GM04503 (cell line): ENCODE results near the gene BBS9.
"Not testable (repeated sequence)": the region's sequence is repeated elsewhere in the genome, so short reads cannot be mapped to it uniquely, and the experiment has no call there.

Experiments
- DNase-seq: peaks from one replicate; pipeline ENCODE4 v3.0.0-alpha.2; 2012; ENCODE audit warnings: low read depth

BBS9 gene

GRCh38 chr7:33500703-33501701 lies 371.6 kb downstream of the BBS9 start:
- peak; percentile 34 for DNase-seq

DNA sequence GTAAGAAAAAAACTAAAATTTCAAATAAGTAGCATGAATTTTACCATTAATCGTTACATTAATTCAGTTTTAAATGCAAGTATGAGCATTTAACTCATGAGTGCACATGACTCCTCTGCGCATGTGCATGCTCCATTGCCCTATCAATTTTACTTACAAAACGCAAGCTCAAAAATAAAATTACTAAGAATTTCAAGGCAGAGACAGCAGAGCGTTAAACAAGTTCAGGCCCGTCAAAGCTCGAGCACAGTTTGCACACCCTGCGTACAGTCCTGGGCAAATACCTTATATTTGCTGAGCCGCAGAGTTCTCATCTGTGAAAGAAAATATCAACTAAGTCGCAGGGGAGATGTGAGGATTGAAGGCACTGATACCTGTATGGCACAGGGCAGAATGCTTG lies 373.6 kb downstream of the BBS9 start:
- no peak for DNase-seq

DNA sequence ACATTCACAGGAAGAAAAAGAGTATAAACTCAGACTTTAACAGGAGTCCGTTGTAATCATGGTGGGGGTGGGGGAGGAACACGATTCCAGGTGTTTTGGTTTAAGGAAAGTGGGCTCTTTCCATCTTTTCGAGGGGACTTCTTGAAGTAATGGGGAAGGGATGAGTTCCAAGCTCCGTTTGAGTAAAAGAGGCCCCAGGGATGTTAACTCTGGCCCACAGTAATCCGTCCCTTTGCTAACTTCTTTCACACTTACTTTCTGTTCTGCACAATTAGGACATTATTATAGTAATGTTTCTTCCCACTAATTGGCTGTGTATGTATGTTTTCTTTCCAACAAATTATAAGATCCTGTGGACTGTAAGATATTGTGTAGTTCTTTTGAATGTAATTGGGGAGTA lies 374.4 kb downstream of the BBS9 start:
- DNase-seq: no peak

- no peak for DNase-seq
Observed at GRCh38 chr7:33504266-33504665, 374.9 kb downstream of the BBS9 start.

GRCh38 chr7:33509206-33509605 lies 379.8 kb downstream of the BBS9 start:
- DNase-seq: no peak

- DNase-seq: no peak
Observed at GRCh38 chr7:33511778-33512177, 382.4 kb downstream of the BBS9 start.

GRCh38 chr7:33516568-33516967 lies 387.2 kb downstream of the BBS9 start:
- no peak for DNase-seq

GRCh38 chr7:33517191-33517590 lies 387.8 kb downstream of the BBS9 start:
- DNase-seq: no peak

- not testable (repeated sequence) for DNase-seq
Observed at GRCh38 chr7:33527008-33527407, 397.6 kb downstream of the BBS9 start.

GRCh38 chr7:33527613-33528012 lies 398.2 kb downstream of the BBS9 start:
- not testable (repeated sequence) for DNase-seq

DNA sequence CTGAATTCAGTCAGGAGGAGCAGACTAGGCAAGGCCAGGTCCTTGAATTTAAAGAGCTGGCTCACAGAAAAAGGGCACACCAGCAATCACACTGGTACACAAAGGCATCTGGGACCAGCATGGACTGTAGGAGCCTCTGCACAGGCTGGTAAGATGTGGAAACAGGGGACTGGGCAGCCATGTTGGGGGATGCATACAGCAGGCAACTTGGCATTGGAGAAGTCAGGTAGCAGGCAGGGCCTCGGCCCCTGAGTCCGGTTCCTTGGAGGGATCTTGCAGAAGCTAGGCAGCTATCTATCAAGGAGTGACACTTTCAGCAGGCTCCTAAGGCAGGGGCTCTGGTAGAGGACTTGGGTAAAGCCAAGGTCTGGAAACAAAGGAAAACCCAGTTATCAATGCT lies 399.7 kb downstream of the BBS9 start:
- no peak for DNase-seq

DNA sequence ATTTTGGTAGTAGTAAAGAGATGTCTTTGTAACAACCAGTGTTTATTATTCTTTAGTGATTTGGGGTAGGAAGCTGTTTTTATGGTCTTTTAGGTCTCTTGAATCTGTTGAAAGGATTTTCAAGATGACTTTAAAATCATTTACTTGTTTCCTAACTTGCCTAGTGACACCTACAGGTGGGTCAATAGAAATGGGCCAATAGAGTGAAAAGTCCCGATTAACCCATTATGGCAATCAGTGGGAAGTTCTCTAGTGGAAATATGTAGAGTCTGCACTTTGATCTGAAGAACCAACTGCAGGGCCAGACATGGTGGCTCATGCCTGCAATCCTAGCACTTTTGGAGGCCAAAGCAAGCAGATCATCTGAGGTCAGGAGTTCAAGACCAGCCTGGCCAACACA lies 401.3 kb downstream of the BBS9 start:
- DNase-seq: no peak

DNA sequence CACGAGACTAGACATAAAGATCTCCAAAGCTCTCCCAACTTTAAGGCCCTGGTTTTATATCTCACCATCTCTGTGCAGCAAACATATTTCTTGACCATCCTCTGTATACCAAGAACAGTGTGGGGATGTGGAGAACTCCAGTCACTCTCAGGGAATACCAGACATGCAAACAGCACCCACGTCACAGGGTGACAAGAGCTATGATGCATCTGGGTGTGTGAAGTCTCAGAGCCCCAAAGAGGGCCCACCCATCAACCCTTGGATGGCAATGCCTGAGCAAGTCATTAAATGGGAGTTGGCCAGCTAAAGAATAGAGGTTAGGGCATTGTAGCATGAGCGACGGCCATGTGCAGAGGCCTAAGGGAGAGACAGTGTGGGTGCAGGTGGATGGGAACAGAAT lies 402.5 kb downstream of the BBS9 start:
- DNase-seq: no peak

- no peak for DNase-seq
Observed at GRCh38 chr7:33534833-33535232, 405.5 kb downstream of the BBS9 start.

DNA sequence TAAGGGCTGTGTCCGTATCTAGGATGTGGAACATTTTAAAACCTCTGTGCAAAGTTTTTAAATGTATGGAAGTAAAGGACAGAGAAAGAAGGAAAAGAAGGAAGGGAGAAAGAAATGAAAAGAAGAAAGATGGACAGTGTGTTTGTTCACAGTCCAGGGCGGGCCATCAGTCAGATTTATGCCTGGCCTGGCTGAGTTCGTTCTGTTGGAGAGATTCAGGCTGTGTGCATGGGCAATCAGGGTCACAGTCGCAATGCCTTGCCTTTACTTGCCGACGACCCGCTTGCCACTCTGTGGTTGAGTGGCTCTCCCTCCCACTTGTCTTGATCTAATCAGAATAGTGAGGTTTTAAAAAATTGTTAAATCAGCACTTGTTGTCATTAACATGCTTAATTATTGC lies 406.6 kb downstream of the BBS9 start:
- DNase-seq: no peak

DNA sequence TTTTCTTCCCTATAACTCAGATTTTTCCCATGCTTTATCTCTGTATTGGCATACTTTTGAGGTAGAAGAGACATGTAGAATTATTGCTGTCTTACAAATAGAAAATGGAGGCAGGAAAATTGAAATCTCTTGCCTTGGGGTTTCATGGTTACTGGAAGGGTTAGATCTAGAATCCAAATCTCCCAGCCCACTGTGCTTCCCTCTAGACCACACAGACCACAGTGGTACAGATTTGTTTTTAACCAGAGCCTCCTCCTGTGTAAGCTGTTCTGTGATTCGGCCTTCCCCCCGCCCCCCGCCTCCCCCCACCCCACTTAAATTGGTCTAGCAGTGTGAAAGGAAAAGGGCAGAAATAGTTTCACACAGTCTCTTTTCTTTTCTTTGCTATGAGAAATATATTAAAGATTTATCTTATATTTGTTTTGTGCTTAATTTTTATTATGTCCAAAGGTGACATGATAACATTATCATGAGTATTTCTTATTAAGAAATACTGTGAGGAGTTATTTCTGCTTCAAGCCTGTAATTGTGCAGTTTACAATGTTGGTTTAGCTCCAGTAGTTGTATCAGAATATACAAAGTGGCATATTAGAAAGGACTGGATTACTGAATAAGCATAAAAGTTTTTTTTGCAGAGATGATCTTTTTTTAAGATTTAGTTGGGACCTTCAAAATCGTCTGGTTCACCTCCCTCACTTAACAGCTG lies 407.2 kb downstream of the BBS9 start:
- no peak for DNase-seq

DNA sequence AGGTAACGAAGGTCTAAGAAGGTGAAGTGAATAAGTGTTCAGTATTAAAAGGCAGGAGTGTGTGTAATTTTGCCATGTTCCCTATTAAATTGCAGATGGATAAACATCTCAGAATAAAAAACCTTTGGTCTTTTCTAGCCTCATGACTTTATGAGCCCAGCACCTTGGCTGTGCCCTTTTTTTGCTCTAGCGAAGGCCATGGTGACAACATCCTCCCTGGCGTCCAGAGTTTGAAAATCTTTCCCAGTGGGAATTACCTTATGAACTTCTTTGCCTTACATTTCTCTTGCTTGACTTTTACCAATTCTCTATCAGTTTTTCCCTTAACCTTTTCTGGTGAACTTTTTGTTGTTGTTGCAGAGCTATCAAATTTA lies 407.7 kb downstream of the BBS9 start:
- DNase-seq: no peak

- no peak for DNase-seq
Observed at GRCh38 chr7:33539198-33539597, 409.8 kb downstream of the BBS9 start.

DNA sequence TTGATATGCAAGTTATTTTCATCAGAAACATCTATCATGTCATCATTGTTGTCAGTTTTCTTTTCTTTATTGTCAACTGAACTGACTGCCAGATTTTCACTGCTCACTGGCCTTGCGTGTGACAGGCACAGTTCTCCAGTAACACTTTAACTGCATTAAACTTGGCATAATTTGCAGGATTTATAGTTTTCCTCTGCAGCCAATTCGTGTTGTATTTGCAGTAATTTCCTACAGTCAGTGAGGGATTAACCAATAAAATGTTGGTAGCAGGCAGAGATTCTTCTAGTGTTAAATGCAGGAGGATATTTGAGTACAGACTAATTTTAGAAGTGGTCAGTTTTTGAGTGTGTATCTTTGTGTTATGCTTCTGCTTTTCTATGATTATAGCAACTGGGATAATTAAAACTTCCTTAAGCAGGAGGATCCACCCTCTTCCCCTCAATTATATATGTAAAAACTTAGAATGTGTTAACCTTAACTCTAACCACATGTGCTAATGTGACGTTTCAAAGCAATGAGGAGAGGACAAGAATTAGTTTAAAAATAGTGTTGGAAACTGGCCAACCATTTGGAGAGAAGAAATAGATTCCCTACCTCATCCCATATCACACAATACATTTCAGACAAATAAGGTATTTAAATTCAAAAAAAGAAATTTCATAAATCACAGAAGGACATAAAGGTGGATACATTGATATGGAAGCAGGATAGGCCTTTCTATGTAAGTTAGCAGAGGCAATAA lies 410.5 kb downstream of the BBS9 start:
- DNase-seq: no peak

GRCh38 chr7:33547880-33548279 lies 418.5 kb downstream of the BBS9 start:
- no peak for DNase-seq

DNA sequence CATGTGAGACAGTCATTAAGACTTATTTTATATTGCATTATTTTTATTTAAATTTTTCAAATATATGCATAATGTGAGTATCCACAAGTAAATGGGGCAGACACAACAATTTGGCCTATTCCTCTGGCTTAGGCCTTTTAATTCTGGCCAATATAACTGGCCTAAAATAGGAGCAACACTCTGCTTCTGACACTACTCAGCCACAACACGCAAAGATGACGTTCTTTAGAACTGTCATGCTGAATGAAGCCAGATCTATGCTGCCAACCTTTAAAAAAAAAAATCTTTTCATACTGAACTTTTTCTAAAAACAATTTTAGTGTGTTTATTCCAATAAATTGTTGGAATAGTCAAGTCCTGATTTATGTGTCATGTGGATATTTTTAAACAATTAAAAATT lies 421.0 kb downstream of the BBS9 start:
- no peak for DNase-seq

- DNase-seq: no peak
Observed at GRCh38 chr7:33550979-33551378, 421.6 kb downstream of the BBS9 start.

GRCh38 chr7:33554046-33554445 lies 424.7 kb downstream of the BBS9 start:
- peak; percentile 61 for DNase-seq
